GM18519 (cell line): ENCODE results near the gene ZFP2.

Experiments
- ATAC-seq: cut with Tn5 transposase; IDR thresholded peaks from one replicate; pipeline ENCODE4 v1.9.1; 2021; ENCODE audit warnings: mild to moderate bottlenecking, moderate library complexity; ENCODE audit not compliant: unreplicated experiment, low FRiP score

Gene ZFP2

GRCh38 chr5:178965465-178966055 is 69.8 kb downstream of the ZFP2 start:
- ATAC-seq = no peak

DNA sequence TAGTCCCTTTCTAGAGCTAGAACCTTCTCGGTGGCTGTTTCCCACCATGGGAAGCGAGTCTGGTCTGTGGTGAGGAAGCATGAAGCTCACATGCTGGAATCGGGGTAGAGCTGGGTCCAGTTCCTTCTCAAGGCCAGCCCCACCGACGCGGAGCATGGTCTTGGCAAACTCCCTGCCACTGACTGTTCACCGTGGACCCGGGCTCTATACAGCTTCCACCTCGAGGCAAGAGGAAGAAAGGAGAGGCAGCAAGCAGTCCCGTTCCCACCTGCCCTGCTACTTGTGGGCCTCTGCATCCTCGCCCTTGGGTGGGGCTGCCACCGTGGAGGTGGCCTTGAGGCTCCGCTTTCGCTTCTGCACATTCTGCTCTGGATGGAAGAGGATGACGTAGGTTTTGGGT is 85.7 kb downstream of the ZFP2 start:
- ATAC-seq = no peak
